Karpas-422 (cell line): ENCODE data around the gene SYT6. TPM values are rescaled to one million over a fixed set of nuclear protein-coding genes. Genes with fewer than 3 reads are reported as not detected.

ENCODE experiments used
- DNase-seq: peaks from one replicate; pipeline ENCODE4 v3.0.0-alpha.2; 2015
- H2AFZ ChIP-seq: fragments of 200-600 bp; sonication (generic); 2 replicates; pipeline ENCODE4 v1.6.1; 2014; ENCODE audit warnings: antibody characterized with exemption, low read length, mixed read lengths
- H3K27ac ChIP-seq: fragments of 200-600 bp; sonication (generic); 2 replicates; pipeline ENCODE4 v1.5.1; 2014; ENCODE audit warnings: mild to moderate bottlenecking, low read length, moderate library complexity
- H3K27me3 ChIP-seq: fragments of 200-600 bp; sonication (generic); 2 replicates; pipeline ENCODE4 v1.6.1; 2014; ENCODE audit warnings: low read length, mixed read lengths
- H3K36me3 ChIP-seq: fragments of 200-600 bp; sonication (generic); 2 replicates; pipeline ENCODE4 v1.6.1; 2014; ENCODE audit warnings: low read length, mixed read lengths; ENCODE audit not compliant: insufficient read depth
- H3K4me1 ChIP-seq: fragments of 200-600 bp; sonication (generic); 2 replicates; pipeline ENCODE4 v1.6.1; 2014; ENCODE audit warnings: mild to moderate bottlenecking, low read length, mixed read lengths
- H3K4me2 ChIP-seq: fragments of 200-600 bp; sonication (generic); 2 replicates; pipeline ENCODE4 v1.6.1; 2014; ENCODE audit warnings: low read length, low read depth, mild to moderate bottlenecking; ENCODE audit not compliant: poor library complexity, severe bottlenecking
- H3K4me3 ChIP-seq: fragments of 200-600 bp; sonication (generic); 2 replicates; pipeline ENCODE4 v1.5.1; 2014; ENCODE audit warnings: mild to moderate bottlenecking, antibody characterized with exemption, low read length, mixed read lengths
- H3K79me2 ChIP-seq: fragments of 200-600 bp; sonication (generic); 2 replicates; pipeline ENCODE4 v1.6.1; 2014; ENCODE audit warnings: mild to moderate bottlenecking, low read length, mixed read lengths
- H3K9ac ChIP-seq: fragments of 200-600 bp; sonication (generic); 2 replicates; pipeline ENCODE4 v1.6.0; 2014; ENCODE audit warnings: low read length
- H3K9me2 ChIP-seq: fragments of 200-600 bp; sonication (generic), shearing (Covaris generic); replicated peaks from 2 replicates; pipeline ENCODE4 v1.6.0; 2014; ENCODE audit warnings: mild to moderate bottlenecking, low read length, moderate library complexity; ENCODE audit not compliant: insufficient read depth
- H3K9me3 ChIP-seq: fragments of 300-700, 200-600 bp; sonication (generic); 2 replicates; pipeline ENCODE4 v1.6.1; 2014; ENCODE audit warnings: low read length, mixed read lengths
- H4K20me1 ChIP-seq: fragments of 200-600 bp; sonication (generic); 2 replicates; pipeline ENCODE4 v1.6.1; 2014; ENCODE audit warnings: mild to moderate bottlenecking, antibody characterized with exemption, low read length, low read depth; ENCODE audit not compliant: insufficient read depth
- total RNA-seq: library from RNA; depleted of rRNA; stranded (reverse); fragments of >200 nt; shearing (Covaris generic); gene quantifications from 2 replicates; pipeline ENCODE4 v1.2.3, GENCODE V29; 2014; ENCODE audit warnings: low replicate concordance

SYT6 gene
- total RNA-seq, 1 experiment from 2014 or later: not detected

DNA sequence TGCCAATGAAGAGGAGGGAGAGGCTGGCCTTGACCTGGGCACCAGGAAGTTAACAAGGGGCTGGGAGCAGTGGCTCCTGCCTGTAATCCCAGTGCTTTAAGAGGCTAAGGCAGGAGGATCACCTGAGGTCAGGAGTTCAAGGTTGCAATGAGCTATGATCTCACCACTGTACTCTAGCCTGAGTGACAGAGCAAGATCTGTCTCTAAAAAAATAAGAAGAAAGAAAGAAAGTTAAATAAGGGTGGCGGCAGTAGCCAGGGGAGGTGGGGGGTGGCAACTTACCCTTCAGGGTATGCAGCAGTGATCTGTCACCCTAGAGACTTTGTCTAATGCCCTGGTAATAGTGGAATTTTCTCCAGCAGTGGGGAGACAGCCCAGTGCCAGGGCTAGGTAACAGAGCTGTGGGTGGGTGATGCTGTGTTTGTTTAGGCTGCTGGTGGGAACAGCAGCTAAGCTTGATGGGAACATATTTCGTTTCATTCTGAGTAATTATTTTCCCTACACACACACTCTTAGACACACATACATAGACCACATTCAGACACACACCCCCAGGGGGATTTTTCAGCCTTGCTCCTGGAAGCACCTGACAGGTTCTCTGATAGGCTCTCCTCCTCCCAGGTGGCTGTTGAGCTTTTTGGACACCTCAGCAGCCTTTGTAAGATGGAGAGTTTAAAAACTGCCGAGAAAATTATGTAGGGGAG is 11.3 kb upstream of the SYT6 start:
- H3K9ac ChIP-seq: no peak overlapping the region
- no peaks in the 10 kb centered on the region for H3K79me2 ChIP-seq
- H3K36me3 ChIP-seq: no peaks in the 10 kb centered on the region
- H3K9me2 ChIP-seq: no peaks in the 10 kb centered on the region
- H2AFZ ChIP-seq: no peak overlapping the region
- H3K4me2 ChIP-seq: no peak overlapping the region
- no peak overlapping the region for H3K27ac ChIP-seq
- no peaks in the 10 kb centered on the region for H3K9me3 ChIP-seq
- no peaks in the 10 kb centered on the region for H4K20me1 ChIP-seq
- H3K4me1 ChIP-seq: no peaks in the 10 kb centered on the region
- H3K27me3 ChIP-seq: no peaks in the 10 kb centered on the region
- no peak overlapping the region for H3K4me3 ChIP-seq
- no peak for DNase-seq

DNA sequence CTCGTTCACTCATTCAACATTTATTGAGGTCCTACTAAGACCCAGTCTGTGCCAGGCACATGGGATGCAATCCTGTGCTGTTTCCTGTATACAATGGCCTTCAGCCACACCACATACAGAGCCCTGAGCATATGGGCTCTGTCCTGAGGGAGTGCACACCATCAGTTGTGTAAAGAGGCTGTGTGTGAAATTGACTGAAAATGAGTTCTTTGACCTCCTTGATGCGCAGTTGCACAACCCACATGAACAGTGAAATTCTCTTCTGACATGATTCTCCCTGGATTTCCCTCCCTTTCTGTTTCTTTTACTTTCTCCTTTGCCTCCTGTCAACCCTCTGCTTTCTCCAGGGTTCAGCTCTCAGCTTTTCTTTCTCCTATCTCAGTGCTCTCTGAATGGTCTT is 6.3 kb upstream of the SYT6 start:
- Histone ChIP-seq H2AFZ (no peak overlapping the region), H3K4me1 (no peaks in the 10 kb centered on the region), H3K27ac (no peak overlapping the region), H3K4me2 (no peak overlapping the region), H4K20me1 (no peaks in the 10 kb centered on the region), H3K9me3 (no peaks in the 10 kb centered on the region), H3K79me2 (no peaks in the 10 kb centered on the region), H3K36me3 (no peaks in the 10 kb centered on the region), H3K9me2 (no peaks in the 10 kb centered on the region), H3K4me3 (no peak overlapping the region), H3K9ac (no peak overlapping the region), H3K27me3 (no peaks in the 10 kb centered on the region)
- no peak for DNase-seq

DNA sequence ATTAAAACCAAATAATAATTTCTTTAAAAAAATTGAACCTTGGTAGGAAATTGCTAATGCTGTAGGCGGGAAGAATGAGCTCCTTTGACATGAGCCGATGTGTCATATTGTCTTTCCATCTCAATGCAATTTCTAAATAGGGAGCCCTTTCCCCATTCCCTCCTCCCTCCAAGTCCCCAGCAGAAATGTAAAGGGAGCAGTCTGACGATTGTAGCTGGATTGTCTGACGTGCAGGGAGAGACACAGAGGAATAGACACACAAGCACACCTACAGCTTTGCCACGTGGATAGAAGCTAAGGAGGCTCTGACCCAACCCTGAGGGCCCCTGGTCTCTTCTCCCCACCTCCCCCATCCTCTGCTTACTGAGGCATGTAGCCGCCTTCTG is 3.6 kb upstream of the SYT6 start:
- Histone ChIP-seq H3K4me1 (no peaks in the 10 kb centered on the region), H4K20me1 (no peaks in the 10 kb centered on the region), H3K79me2 (no peaks in the 10 kb centered on the region), H3K27ac (no peak overlapping the region), H3K9me3 (no peaks in the 10 kb centered on the region), H3K4me2 (no peak overlapping the region), H3K9ac (no peak overlapping the region), H3K9me2 (no peaks in the 10 kb centered on the region), H3K27me3 (no peaks in the 10 kb centered on the region), H3K36me3 (no peaks in the 10 kb centered on the region), H2AFZ (no peak overlapping the region), H3K4me3 (no peak overlapping the region)
- no peak for DNase-seq

DNA sequence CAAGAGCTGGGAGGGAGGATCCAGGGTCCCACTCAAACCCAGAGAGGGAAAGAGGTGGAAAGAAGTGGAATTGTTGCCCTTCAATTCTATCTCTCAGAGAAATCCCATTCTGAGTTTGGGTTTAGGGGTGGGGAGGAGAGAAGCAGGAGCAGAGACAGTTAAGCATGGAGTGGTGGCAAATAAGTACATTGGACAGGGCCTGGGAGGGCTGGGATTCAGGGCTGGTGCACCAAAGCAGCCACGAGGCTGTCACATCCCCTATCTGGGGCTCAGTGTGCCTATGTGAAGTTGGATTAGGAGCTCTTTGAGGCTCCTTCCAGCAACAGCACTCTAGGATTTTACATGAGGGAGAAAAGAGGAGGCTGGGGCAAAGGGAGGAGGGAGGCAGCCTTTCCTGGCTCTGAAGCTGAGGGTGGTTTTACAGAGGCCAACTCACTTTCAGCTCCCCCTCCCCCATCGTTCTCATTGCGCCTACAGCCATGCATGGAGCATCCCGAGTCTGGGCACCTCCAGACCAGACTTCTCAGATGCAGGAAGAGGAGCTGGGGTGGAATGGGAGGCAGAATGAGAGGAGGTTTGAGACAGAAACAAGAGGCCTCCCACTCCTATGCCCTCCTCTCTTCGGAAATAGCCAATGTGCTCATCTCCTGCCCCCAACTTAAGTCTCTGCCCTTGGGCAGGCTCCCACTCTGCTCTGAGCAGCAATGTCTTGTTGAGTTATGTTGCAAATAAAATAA is 3.0 kb upstream of the SYT6 start:
- H3K4me3 ChIP-seq: no peak overlapping the region
- H3K36me3 ChIP-seq: no peaks in the 10 kb centered on the region
- H3K9me2 ChIP-seq: no peaks in the 10 kb centered on the region
- H3K4me2 ChIP-seq: no peak overlapping the region
- no peak for DNase-seq
- no peaks in the 10 kb centered on the region for H3K9me3 ChIP-seq
- no peaks in the 10 kb centered on the region for H3K4me1 ChIP-seq
- H2AFZ ChIP-seq: no peak overlapping the region
- H3K9ac ChIP-seq: no peak overlapping the region
- no peaks in the 10 kb centered on the region for H3K27me3 ChIP-seq
- H3K79me2 ChIP-seq: no peaks in the 10 kb centered on the region
- H3K27ac ChIP-seq: no peak overlapping the region
- no peaks in the 10 kb centered on the region for H4K20me1 ChIP-seq

DNA sequence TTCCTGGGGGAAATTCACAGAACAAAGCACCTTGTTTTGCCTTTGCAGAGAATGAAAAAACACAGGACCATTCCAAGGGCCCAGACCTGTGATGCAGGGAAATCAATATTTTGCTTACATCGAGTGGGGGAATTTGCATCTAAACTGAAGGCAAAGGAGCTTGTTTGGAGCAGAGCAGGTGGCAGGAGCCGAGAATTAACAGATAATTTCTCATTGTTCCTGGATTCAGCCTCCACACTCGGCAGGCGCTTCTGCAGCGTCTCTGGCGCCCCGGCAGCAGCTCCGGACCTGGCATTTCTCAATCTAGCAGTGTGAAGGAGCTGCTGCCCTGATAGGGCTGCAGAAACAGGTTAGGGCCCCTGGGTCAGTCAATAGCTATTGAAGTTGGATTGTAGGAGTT is 2.0 kb upstream of the SYT6 start:
- no peaks in the 10 kb centered on the region for H3K4me1 ChIP-seq
- no peaks in the 10 kb centered on the region for H3K9me2 ChIP-seq
- no peaks in the 10 kb centered on the region for H3K36me3 ChIP-seq
- H2AFZ ChIP-seq: no peak overlapping the region
- H3K79me2 ChIP-seq: no peaks in the 10 kb centered on the region
- no peaks in the 10 kb centered on the region for H3K27me3 ChIP-seq
- no peak overlapping the region for H3K4me2 ChIP-seq
- no peak overlapping the region for H3K9ac ChIP-seq
- H3K4me3 ChIP-seq: no peak overlapping the region
- no peaks in the 10 kb centered on the region for H4K20me1 ChIP-seq
- no peak overlapping the region for H3K27ac ChIP-seq
- no peaks in the 10 kb centered on the region for H3K9me3 ChIP-seq
- DNase-seq: no peak

DNA sequence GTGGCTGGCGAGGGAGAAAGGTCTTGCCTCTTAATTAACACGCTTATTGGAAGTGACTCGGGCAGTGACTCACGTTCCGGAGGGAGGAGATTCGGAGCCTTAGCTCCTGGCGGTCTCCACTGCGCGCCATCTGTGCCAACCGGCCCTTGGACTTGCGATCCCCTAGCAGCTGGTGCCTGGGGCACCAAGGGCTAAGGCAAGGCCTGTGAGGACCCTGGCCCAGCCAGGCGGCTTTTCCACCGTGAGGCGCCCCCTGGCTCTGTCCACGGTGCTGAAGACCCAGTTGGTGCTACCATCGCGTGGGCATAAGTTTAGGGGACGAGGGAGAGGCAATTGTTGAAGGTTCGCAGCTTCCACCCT is 1.3 kb upstream of the SYT6 start:
- Histone ChIP-seq H3K9me2 (no peaks in the 10 kb centered on the region), H4K20me1 (no peaks in the 10 kb centered on the region), H3K9me3 (no peaks in the 10 kb centered on the region), H2AFZ (no peak overlapping the region), H3K36me3 (no peaks in the 10 kb centered on the region), H3K79me2 (no peaks in the 10 kb centered on the region), H3K4me3 (no peak overlapping the region), H3K27ac (no peak overlapping the region), H3K4me2 (no peak overlapping the region), H3K27me3 (no peaks in the 10 kb centered on the region), H3K9ac (no peak overlapping the region), H3K4me1 (no peaks in the 10 kb centered on the region)
- DNase-seq: no peak

DNA sequence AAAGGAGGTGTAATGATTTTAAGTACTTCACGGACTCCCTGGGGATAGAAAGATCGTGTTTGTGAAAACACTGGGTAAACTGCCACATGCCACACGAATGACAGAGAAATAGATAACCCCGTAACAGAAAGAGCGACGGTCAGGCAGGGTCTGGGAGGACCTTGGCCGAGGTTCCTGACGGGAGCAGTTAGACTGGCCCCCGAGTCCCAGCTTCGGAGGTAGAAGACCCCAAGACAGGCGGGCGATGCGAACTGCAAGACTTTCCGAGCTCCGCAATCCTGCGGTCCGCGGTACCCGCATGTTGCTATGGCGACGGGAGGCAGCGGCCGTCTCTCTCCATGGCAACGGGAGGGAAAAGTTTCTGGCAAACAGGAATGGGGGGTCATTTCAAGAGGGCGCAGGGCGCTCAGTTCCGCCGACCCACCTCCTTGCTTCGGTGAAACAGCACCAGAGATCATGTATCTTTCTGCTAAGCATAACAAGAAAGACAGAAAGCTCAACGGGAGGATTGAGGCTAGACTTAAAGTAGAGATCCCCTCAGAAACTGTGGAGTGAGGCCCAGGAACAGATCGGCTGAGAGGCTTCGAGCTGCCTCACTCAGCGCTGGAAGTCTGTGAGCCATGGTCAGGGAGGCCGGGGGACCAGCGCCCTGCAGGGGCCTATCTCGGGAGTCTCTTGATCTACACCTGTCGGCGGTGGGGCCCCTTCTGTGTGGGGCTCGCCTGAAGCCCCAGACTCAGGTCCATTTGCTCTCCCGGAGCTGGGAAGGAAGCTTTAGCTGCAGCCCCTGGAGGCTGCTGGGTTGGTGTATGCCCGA is 685 bp upstream of the SYT6 start:
- no peak overlapping the region for H3K4me3 ChIP-seq
- no peaks in the 10 kb centered on the region for H3K27me3 ChIP-seq
- no peaks in the 10 kb centered on the region for H3K9me3 ChIP-seq
- H3K4me2 ChIP-seq: no peak overlapping the region
- no peak overlapping the region for H3K9ac ChIP-seq
- H3K36me3 ChIP-seq: no peaks in the 10 kb centered on the region
- no peak for DNase-seq
- no peak overlapping the region for H2AFZ ChIP-seq
- H4K20me1 ChIP-seq: no peaks in the 10 kb centered on the region
- H3K9me2 ChIP-seq: no peaks in the 10 kb centered on the region
- H3K79me2 ChIP-seq: no peaks in the 10 kb centered on the region
- H3K4me1 ChIP-seq: no peaks in the 10 kb centered on the region
- H3K27ac ChIP-seq: no peak overlapping the region

DNA sequence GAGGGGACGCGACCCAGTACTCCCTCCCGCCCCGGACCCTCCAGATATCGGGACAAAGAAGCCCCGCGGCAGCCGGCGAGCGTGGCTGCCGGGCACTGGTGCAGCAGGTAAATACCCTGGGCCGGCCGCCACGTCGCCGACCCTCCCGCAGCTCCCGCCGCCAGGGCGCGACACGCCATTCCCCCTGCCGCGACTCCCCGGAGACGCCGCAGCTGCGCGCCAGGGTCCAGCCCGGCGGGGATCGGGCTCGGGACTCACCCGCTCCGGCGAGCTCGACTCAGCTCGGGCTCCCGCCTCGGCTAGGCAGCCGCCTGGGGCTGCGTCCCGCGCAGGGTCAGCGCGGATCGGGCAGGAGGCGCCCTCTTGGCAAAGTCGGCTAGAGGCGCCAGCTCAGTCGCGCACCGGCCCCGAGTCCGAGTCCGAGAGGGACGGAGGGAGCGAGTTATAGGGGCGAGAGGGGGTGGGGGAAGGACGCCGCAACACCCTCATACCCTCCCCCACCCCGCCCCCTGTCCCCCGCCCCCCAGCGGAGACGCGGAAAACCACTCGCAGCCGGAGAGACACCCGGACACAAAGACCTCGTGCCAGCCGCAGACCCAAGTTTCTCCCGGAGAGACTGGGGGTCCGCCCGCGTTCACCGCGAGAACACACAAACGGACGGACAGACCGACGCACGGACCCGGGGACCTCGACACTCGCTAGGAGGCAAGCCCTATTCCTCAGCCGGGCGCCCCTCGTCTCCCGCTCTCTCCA is 985 bp downstream of the SYT6 start:
- Histone ChIP-seq H3K9me3 (no peaks in the 10 kb centered on the region), H3K27ac (no peak overlapping the region), H4K20me1 (no peaks in the 10 kb centered on the region), H3K4me1 (no peaks in the 10 kb centered on the region), H3K9me2 (no peaks in the 10 kb centered on the region), H3K79me2 (no peaks in the 10 kb centered on the region), H3K4me2 (no peak overlapping the region), H2AFZ (no peak overlapping the region), H3K36me3 (no peaks in the 10 kb centered on the region), H3K9ac (no peak overlapping the region), H3K27me3 (no peaks in the 10 kb centered on the region), H3K4me3 (no peak overlapping the region)
- no peak for DNase-seq
